ENCODE measurements around the gene CYP27A1.

GRCh38 chr2:218743068-218743467 lies 38.9 kb upstream of the CYP27A1 start:
- no peak for TF ChIP-seq CTCF (conservative IDR thresholded peaks at IDR 0.05; ENCODE audit: low read length)
- no peak for TF ChIP-seq EZH2phosphoT487 (IDR thresholded peaks at IDR 0.05; ENCODE audit: borderline replicate concordance, low read depth, low read length)
